ENCODE data around the gene UBE2U.

Gene UBE2U

GRCh38 chr1:64203420-64203819 is at the start of gene UBE2U:
Gene UBE2U (plus strand): TSS chr1:64203623. CDS start chr1:64204051, 428 bp downstream.
- no peak for DNase-seq (ENCODE audit: low read depth)

DNA sequence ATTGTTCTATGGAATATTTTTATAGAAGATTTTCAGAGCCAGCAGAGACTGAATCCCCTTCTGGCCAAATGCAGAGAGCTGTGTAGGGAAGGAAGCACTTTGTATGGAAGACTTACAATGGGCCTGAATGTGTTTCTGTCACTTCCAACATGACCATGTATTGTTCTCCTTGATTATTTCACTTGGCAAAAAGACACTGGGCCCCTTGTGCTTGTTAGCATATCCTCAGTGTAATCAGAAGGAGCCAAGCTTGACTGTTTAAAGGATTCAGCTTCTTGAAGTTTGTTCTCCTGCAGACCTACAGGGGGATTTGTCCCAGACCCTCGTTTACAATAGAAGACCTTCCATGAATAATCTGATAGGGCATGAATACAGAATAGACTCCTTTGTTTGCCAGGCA is 48.1 kb upstream of the UBE2U start:
- DNase-seq (ENCODE audit: low read depth): no peak

GRCh38 chr1:64161357-64161941 is 42.0 kb upstream of the UBE2U start:
- DNase-seq (ENCODE audit: low read depth): no peak

DNA sequence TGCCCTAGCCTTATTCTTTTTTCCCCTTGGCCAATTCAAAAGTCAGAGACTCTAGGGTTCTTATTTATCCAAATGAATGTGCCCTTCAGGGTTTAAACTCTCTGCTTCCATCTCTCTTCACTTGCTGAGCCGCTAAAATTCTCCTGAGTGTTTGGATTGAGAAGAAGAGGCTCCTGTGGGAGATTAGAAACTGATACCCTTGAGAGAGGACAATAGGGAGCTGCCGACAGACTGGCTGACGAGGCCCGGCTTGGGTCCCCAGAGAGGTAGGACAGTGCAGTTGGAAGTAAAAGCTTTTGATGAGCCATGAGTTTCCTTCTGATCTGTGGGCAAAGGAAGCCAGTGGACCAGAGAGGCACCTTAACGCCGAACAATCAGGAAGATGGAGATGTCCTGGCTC is 41.3 kb upstream of the UBE2U start:
- no peak for DNase-seq (ENCODE audit: low read depth)

GRCh38 chr1:64162804-64163203 is 40.6 kb upstream of the UBE2U start:
- no peak for DNase-seq (ENCODE audit: low read depth)

- DNase-seq (ENCODE audit: low read depth): no peak
These were observed 40.0 kb upstream of the UBE2U start for GRCh38 chr1:64163431-64163830.

GRCh38 chr1:64163970-64164369 is 39.5 kb upstream of the UBE2U start:
- DNase-seq (ENCODE audit: low read depth): no peak

GRCh38 chr1:64166629-64167028 is 36.8 kb upstream of the UBE2U start:
- DNase-seq (ENCODE audit: low read depth): no peak

DNA sequence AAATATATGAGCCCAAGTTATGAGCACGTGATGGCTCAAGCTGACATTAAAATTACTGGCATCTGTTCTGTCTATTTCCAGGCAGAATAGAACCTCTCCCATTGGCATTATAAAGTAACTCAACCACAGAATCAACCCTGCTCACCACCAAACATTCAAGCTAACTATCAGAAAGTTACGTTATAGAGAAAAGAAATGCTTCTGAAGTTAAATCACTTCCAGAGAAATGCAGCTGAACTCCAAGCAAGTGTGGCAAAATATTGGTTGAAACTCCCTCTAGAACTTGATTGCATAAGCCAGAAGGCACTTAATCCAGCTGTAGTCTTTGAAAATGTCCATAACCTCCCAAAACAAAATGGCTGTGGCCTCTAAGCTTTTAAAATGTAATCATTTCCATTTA is 36.2 kb upstream of the UBE2U start:
- DNase-seq (ENCODE audit: low read depth): no peak

DNA sequence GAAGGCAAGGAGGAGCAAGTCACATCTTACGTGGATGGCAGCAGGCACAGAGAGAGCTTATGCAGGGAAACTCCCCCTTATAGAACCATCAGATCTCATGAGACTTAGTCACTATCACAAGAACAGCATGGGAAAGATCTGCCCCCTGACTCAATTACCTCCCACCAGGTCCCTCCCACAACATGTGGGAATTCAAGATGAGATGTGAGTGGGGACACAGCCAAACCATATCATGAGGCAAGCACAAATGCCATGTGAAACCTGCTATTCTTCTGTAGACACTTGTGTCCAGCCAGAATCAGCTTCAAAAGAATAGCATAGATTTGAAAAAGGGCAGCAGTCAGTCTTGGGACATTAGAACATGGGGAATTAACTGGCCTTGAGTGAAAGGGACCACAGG is 32.2 kb upstream of the UBE2U start:
- DNase-seq (ENCODE audit: low read depth): no peak

DNA sequence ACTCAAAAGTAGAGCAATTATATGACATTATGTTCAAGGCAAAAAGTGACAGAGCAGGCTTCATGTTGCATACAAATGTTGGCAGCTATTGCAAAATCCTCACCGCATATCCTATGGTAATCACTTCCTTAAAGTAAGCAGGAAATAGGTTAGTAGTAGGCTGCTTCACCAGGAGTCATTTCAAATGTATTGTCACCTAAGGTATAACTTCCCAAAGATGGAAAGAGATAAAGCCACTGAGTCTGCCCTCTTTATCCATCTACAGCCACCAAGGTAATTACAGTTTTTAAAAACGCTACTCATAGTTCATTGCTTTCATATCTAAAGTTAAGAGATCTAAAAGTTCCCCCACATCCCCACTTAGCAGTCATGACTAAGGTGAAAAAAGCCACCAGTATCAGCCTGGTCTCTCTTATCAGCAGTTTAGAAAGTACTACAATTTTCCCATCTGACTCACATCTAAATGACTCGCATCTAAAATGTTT is 31.6 kb upstream of the UBE2U start:
- no peak for DNase-seq (ENCODE audit: low read depth)

GRCh38 chr1:64172458-64172983 is 30.9 kb upstream of the UBE2U start:
- no peak for DNase-seq (ENCODE audit: low read depth)

GRCh38 chr1:64173336-64173940 is 30.0 kb upstream of the UBE2U start:
- DNase-seq (ENCODE audit: low read depth): no peak

GRCh38 chr1:64175639-64176038 is 27.8 kb upstream of the UBE2U start:
- no peak for DNase-seq (ENCODE audit: low read depth)

GRCh38 chr1:64176659-64177058 is 26.8 kb upstream of the UBE2U start:
- no peak for DNase-seq (ENCODE audit: low read depth)

- DNase-seq (ENCODE audit: low read depth): no peak
These were observed 23.8 kb upstream of the UBE2U start for GRCh38 chr1:64179588-64179987.

- DNase-seq (ENCODE audit: low read depth): no peak
These were observed 21.2 kb upstream of the UBE2U start for GRCh38 chr1:64182207-64182606.

DNA sequence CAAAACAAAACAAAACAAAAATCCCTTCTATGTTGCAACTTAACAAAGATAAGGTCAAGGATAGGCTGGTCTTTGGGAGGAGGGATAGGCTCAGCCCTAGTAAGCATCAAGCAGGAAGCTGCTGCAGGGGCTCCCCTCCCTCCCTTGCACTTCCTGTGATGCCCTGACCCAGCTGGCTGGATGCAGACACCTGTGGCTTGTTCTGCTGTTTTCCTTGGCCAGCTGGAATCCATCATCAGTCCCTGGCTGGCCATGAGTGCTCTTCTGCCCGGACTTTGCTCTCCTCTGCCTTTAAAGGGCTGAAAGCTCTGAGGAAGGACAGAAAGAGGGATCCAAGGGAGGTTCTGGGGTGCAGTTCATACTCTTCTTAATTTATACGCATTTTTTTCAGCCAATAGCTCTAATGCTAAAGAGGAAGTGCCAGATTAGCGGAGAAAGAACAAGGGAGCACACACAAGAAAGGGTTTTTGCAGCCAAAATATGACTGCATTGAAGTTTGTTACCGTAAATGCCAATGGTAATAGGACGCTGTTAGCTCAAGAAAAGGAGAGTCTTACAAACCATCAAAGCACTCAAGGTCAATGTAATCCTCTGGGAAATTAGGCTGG is 19.9 kb upstream of the UBE2U start:
- no peak for DNase-seq (ENCODE audit: low read depth)

DNA sequence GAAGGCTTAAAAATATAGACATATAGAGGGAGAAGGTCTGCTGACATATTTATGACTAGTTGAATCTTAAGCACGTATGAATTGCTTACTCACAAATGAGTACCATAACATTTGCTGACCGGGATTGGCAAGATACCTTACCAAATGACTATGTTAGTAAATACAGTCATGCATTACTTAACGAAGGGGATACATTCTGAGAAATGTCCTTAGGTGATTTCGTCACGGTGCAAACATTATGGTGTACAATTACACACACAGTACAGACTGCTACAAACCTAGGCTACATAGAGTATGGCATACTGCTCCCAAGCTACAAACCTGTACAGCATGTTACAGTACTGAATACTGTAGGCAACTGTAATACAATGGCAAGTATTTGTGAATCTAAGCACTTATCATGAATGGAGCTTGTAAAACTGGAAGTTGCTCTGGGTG is 19.4 kb upstream of the UBE2U start:
- no peak for DNase-seq (ENCODE audit: low read depth)

DNA sequence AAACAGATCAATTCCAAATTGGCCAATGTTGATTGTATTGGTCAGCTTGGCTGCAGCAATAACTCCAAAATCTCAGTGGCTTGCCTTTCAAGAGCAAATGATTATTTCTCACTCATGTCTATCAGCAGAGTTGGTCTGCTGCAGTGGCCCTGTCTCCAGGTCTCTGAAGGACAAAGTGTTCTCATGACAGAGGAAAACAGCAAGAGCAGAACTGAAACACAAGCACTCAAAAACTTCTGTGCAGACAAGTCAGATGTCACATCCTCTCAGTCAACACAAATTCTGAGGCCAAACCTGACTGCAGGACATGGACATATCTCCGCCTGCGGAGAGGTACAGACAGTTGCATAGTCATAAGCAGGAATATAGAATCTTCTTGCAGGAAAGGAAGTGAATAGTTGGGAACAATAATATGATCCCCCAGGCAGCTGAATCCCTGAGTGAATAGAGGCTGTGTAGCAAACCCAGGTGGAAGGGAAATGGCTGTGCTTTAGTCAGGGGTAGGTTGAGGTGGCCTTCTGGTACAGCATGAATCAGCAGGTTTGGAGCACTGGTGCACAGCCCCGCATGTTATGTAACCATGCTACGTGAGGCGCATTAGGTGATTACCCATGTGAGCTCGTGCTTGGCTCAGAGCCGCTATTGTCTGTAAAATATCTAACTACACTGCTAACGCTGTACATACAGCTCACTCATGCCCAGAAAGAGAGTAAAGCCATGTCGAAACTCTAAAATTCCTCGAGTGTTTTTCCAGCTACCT is 17.1 kb upstream of the UBE2U start:
- DNase-seq (ENCODE audit: low read depth): no peak

DNA sequence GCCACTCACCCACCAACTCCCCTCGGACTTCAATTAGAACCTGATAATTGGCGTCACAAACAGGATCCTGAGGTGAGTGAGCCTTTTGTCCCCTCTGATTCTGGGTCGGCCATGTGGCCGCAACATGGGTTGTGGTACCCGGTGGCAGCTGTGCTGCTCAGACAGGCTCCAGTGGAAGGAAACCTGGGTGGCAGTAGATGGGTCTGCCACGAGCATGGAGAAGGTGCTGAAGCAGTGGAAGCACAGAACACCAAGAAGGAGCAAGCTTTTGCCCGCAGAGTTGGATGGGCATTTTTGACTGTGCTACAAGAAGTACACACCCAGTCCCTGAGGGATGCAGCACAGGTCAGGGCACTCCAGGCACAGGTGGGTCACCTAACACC is 16.5 kb upstream of the UBE2U start:
- DNase-seq (ENCODE audit: low read depth): no peak

GRCh38 chr1:64187646-64188045 is 15.8 kb upstream of the UBE2U start:
- DNase-seq (ENCODE audit: low read depth): no peak

DNA sequence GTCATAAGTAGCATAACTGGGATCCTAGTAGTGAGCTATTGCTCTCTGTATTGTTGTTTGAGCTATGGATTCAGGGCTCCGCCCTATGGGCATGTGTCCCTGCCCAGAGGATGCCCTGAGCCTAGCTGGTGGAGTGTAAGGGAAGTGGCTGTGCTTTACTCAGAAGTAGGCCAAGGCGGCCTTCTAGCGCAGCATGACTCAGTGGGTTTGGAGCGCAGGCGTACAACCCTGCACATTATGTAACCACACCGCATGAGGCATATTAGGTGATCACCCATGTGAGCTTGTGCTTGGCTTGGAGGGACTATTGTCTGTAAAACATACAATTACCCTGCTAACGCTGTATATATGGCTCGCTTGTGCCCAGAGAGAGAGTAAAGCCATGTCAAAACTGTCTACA is 11.1 kb upstream of the UBE2U start:
- no peak for DNase-seq (ENCODE audit: low read depth)

All from stimulated activated CD8-positive, alpha-beta memory T cell treated with anti-CD3 and anti-CD28 coated beads, Interleukin-12 subunit alpha, Interleukin-12 subunit beta, amount 100 ng/mL, for 1 hour (primary cell).